D721Med (cell line): ENCODE measurements around the gene NR1H3.

Experiments
- DNase-seq: peaks from one replicate; pipeline ENCODE4 v3.0.0; 2011; ENCODE audit warnings: low spot score; ENCODE audit not compliant: insufficient read length
- FAIRE-seq: peaks from 2 replicates; lab custom pipeline; 2011; peaks lifted over from hg19 to GRCh38; lab: Jason Lieb, UNC
- TF ChIP-seq, protein P1 (sequence below): IDR thresholded peaks from 2 replicates; pipeline ENCODE4 v1.5.1; 2012; ENCODE audit warnings: mild to moderate bottlenecking, control low read depth; ENCODE audit not compliant: insufficient read depth; ENCODE audit errors: missing control alignments

Gene NR1H3

DNA sequence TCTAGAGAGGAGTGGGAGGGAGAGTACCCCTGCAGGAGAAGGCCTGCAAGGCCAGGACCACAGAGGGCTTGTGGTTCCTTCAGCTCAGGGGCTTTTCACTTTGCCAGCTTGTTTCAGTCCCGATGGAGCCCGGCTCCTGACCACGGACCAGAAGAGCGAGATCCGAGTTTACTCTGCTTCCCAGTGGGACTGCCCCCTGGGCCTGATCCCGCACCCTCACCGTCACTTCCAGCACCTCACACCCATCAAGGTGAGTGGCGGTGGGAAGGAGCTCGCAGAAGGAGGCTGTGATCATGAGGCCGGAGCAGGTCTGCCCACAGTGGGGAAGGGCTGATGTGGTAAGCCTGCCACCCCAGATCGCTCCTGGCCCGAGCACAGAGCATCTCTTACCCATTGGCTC, 22.6 kb upstream of the NR1H3 start:
- TF ChIP-seq, protein P1, sequence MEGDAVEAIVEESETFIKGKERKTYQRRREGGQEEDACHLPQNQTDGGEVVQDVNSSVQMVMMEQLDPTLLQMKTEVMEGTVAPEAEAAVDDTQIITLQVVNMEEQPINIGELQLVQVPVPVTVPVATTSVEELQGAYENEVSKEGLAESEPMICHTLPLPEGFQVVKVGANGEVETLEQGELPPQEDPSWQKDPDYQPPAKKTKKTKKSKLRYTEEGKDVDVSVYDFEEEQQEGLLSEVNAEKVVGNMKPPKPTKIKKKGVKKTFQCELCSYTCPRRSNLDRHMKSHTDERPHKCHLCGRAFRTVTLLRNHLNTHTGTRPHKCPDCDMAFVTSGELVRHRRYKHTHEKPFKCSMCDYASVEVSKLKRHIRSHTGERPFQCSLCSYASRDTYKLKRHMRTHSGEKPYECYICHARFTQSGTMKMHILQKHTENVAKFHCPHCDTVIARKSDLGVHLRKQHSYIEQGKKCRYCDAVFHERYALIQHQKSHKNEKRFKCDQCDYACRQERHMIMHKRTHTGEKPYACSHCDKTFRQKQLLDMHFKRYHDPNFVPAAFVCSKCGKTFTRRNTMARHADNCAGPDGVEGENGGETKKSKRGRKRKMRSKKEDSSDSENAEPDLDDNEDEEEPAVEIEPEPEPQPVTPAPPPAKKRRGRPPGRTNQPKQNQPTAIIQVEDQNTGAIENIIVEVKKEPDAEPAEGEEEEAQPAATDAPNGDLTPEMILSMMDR = no peak
- no peak for FAIRE-seq
- DNase-seq = no peak

DNA sequence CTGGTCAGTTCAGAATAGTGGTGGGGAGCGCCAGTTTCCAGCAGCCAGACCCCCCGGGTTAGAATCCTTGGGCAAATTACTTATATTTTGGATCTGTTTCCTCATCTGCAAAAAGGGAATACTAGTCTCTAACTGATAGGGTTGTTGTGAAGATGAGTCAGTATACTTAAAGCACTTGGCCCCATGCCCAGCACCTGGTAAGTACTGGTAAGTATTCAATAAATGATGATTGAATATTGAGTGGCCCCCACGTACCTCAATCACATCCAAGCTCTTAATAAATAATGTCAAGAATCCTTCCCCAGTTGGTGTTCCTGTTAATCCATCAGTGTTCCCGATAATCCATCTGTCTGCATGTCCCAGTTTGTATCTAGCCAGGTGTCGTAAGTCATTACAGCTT, 21.3 kb upstream of the NR1H3 start:
- FAIRE-seq (peak; percentile 86), DNase-seq (no peak)
- TF ChIP-seq, protein P1 = no peak

DNA sequence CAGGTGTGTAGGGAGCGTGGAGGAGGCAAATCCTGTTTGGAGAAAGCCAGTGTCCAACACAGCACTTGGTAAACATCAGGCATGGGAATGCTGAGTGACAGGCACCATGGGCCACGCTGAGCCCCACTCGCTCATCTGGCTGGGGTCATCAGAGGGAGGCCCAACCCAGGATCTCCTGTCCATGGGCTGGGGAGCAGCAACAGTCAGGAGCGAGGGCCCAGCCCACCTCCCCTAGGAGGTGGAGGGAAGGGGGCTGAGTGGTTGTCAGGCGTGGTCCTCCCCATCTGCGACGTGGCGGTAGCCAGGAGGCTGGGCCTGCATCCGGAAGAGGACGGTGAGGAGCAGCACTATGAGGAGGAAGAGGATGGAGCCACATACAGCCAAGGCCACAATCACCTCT, 17.9 kb upstream of the NR1H3 start:
- FAIRE-seq = no peak

DNA sequence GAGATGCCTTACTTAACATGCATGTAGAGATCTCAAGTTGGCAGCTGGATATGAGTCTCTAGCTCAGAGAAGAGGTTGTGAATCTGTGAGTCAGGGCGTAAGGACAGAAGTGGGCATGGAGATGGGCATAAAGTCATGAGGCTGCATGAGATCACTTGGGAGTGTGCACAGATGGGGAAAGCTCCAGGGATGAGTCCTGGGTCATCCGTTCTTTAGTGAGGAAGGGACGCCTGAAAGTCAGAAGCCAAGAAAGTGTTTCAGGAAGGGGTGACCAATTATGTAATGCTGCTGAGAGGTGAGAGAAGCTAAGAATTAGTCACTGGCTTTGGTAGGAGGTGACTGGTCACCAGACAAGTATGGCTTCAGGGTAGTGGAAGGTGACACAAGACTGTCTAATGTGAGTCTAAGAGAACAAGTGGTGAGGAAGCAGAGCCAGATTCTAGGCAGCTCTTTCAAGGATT, 15.9 kb upstream of the NR1H3 start:
- no peak for DNase-seq
- TF ChIP-seq, protein P1 = no peak
- no peak for FAIRE-seq

More for the DNA sequence above, 17.9 kb upstream of the NR1H3 start:
- no peak for DNase-seq
- TF ChIP-seq, protein P1 = no peak

DNA sequence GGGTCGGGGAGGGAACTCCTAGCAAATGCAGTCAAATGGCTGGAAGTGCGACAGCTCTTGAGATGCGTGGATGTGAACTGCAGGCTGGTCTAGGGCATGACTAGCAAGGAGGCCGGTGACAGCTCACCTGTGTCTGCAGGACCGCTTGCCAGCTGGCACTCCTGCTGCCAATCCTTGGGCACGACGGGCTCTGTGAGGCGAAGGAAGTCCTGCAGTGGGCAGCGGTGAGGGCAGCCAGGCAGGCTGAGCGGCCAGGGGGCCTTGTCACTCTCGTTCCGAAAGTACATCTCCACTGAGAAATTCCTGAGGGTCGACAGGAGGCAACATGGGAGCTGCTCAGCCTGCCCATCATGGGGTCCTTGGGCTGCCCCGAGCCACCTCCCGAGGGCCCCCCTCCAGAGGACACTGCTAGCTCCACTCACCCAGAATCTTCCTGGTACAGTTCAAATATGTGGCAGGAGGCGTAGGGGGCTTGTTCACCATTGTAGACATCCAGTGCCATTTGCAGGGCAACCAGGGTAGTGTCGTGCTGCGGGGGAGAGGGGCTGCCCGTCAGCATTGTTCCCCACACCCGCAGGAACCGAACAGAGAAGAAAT, 15.1 kb upstream of the NR1H3 start:
- FAIRE-seq (no peak), DNase-seq (no peak)
- TF ChIP-seq, protein P1 = no peak

DNA sequence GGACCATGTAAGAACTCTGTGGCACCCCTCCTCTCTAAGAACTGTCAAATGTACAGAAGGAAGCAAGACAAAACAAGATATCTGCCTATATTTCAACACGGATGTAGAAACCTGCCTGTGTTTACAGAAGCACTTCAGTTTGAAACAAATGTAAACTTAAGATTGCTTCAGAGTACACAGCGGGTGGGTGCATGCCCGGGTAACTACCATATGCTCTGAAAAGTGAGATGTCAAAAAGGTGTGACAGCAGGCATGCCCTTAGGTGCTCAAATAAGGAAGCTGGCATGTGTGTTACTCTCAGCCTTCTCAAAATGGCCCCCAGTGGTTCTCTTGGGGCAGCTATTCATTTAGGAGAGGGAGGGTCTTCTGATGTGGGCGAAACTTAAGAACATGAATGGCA, 14.3 kb upstream of the NR1H3 start:
- TF ChIP-seq, protein P1 = no peak
- DNase-seq (no peak), FAIRE-seq (no peak)
